RCC 7860 (cell line): Measurements from ENCODE around the gene LSAMP.
A peak's percentile ranks its signal among the peaks of the same experiment; 100 is the strongest.

ENCODE experiments used
- DNase-seq: peaks from one replicate; pipeline ENCODE4 v3.0.0-alpha.2; 2015; ENCODE audit warnings: low spot score
- FAIRE-seq: peaks from 2 replicates; lab custom pipeline; 2012; peaks lifted over from hg19 to GRCh38; lab: Jason Lieb, UNC

Gene LSAMP

DNA sequence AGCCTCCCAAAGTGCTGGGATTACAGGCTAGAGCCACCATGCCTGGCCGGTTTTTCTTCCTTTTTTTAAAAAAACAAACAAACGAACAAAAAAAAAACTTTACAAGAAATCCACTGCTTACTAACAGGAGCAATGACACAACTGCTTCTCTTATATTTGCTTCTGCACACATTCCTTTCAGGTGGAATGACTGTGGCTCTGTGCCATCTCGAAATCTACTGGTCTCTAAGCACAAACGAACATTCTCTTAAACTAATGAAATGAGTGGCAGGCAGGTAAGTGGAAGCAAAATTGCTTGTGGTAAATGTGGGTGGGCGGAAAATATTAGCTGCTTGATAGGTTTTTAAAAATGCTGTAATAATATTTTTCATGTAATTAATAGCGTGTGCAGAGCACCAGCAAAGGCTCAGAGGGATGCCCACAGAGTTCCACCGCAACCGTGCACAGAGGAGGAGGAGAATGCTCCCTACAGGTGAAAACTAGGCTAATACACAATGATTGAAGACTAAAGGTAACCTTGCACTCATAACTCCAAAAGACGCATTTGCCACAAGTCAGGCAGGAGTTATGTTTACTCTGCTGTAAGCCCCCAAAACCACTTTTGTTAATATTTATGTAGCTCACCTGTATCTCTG lies 77.4 kb downstream of the LSAMP start:
- DNase-seq (no peak), FAIRE-seq (no peak)

DNA sequence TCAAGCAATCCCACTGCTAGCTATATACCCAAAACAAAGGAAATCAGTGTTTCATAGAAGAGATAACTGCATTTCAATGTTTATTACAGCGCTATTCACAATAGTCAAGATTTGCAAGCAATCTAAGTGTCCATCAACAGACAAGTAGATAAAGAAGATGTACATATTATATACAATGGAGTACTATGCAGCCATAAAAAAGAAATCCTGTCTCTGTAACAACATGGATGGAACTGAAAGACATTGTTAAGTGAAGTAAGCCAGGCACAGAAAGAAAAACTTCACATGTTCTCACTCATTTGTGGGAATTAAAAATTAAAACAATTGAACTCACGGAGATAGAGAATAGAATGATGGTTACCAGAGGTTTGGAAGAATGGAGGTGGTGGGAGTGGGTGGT lies 89.2 kb downstream of the LSAMP start:
- no peak for FAIRE-seq
- DNase-seq: no peak

DNA sequence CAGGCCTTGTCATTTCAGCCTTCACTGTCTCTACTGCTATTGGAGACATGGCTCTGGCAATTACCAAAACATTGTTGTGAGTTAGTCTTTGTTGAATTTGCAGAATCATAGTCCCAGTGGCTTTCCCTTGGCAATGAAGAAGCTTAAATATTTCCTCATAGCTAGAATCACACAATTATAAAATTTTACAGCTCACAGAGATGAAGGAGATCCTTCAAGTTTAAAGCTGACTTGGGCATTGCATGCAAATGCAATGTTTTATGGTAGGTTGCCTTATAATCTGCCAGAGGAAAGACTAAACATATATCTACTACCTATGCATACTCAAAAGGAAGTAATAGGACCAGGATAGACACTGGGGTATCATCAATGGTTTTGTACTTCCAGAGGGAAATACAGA lies 90.9 kb downstream of the LSAMP start:
- no peak for FAIRE-seq
- DNase-seq: no peak

DNA sequence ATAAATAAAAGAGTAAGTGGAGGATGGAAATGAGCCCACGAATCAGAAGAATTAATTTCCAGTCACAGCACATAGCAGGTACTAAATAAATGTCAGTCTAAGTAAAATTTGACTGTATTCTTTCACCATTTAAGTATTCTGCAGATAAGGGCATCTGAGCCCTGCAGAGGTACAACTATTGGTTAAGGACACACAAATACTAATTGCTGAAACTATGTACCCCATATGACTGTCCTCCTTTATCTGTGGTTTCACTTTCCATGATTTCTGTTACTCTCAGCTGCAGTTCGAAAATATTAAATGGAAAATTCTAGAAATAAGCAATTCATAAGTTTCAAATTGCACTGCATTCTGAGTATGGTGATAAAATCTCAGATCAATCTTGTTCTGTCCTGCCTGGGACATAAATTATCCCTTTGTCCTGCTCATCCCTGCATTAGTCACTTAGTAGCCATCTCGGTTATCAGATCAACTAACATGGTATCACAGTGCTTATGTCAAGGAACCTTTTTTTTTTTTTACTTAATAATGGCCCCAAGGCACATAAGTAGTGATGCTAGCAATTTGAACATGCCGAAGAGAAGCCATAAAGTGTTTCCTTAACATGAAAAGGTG lies 95.1 kb downstream of the LSAMP start:
- FAIRE-seq (no peak), DNase-seq (no peak)

DNA sequence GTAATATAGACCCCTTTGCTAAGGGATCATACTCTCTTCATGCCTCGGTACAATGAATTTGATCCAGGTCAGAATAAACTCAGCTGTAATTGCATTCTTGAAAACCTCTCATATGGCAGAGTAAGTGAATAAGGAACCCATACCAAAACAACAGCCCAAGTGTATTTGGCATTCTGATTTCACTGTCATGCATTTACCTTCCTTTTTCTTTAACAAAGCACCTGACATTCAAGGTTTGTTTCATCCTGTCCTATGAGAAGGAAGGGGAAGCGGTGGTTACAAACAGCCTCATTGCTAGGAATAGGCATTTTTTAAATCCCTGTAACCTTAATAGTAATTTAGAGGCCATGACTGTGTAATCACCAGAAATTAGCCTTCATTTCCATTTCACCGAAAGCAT lies 97.1 kb downstream of the LSAMP start:
- FAIRE-seq (no peak), DNase-seq (no peak)

DNA sequence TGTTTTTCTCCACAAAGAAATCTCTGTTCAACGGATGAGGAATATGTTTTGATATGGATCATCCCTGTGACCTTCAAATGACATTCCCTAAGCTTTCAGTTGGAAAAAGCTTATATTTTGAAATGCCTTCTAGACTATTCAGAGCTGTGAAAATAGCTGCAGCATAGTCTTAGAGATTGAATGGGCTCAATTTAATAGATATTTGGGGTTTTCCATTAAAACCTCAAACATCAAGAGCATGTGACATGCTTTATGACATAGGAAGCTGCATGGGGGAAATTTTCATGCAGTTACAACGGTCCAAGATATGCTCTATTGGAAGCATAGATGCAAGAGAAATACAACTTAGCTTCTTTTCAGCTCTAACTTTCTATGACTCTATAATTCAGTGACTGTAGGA lies 102.8 kb downstream of the LSAMP start:
- DNase-seq (no peak), FAIRE-seq (no peak)

DNA sequence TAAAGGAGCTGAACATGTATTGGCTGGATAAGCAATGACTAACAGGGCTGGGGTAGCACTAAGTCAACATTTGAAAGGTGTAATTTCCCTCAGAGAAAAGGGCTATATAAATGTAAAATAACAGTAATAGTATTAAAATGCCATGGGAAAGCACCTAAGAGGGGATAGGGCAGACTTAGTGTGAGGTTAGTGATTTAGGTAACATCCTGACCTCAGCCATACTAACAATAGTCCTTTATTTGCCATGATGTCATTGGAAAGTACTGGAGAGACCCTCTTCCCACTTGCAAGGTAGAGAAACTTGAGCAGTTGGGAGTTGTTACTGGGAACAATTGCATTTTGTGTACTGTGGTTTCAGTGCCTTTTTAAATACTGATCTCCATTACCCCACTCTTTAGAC lies 103.4 kb downstream of the LSAMP start:
- FAIRE-seq: no peak

DNA sequence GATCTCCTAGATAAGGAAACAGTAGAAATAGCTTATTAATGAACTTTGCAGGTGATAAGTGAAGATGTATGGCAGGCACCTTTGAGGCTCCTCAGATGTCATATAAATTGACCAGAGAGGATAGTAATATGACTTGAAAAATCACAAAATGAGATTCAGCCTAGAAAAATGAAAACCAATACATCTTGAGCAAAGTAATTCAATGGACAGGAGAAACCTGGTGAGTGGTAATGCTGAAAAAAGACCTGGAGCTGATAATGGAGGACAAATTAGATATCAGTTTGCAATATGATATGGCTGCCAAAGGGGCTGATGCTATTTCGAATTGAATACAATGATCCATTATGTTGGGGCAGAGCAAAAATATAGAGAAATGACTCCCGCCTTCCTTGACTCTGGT lies 103.9 kb downstream of the LSAMP start:
- DNase-seq (no peak), FAIRE-seq (no peak)

More for the DNA sequence above, 103.4 kb downstream of the LSAMP start:
- no peak for DNase-seq

DNA sequence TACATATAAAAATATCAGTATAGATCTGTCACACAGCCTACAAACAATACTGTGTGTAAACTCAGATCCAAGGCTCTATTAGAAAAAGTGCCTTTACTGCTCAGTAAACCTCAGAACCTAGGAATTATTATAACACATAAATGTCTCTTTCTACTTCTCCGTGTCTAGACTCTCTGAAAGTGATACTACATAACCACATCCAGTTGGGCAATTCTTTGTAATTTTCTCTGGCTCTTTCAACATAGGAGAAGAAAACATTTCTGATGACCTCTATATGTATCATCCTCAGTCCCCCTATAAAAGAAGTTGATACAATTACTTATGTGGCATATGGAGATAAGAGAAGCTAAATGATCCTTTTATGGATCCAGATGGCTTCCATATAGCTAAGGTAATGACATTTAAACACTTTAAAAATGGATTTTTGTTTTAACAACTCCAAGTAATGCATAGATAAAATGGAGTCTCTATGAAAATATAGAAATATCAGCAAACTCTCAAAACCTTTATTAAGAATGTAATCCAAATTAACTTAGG lies 104.5 kb downstream of the LSAMP start:
- FAIRE-seq: no peak

DNA sequence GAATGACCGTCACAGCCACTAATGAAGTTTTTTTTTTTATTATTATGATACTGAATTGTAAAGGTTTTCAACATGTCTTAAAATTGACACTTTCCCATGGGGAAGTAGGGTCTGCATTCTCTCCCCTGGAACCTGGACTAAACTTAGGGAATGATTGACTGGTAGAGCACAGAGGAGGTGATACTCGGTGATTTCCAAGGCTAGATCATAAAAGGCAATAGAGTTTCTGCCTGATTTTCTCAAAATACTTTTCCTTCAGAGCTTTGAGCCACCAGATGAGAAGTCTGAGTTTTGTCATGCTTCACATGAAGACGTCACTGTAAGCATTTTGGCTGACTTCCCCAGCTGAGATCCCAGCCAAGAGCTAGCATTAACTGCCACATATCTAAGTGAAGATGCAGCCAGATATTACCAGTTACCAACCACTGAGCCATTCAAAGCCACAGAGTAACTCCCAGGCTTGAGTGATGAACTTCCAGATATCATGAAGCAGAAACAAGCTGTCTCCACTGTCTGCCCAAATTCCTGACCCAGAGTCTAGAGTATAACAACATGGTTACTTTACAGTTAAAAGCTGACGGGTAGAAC lies 105.8 kb downstream of the LSAMP start:
- FAIRE-seq (no peak), DNase-seq (no peak)

More for the DNA sequence above, 104.5 kb downstream of the LSAMP start:
- DNase-seq: no peak

DNA sequence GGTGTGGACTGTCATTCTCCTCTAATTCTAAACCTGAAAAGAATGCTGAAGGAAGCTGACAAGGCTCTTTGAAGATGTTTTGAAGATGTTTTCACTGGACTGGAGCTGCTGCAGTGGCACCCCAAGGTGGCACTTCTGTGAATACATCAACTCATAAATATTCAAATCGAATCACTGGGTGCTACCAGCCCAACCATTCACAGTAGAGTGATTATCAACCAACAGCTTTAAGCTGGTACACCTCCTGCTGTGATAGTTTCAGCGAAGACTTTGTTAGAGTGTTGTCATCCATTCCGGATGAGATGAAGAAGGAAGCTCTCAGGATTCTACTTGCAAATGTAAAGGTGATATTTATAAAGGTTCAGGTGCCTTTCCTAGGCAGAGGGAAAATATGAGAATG lies 106.6 kb downstream of the LSAMP start:
- FAIRE-seq: no peak
- DNase-seq: no peak

DNA sequence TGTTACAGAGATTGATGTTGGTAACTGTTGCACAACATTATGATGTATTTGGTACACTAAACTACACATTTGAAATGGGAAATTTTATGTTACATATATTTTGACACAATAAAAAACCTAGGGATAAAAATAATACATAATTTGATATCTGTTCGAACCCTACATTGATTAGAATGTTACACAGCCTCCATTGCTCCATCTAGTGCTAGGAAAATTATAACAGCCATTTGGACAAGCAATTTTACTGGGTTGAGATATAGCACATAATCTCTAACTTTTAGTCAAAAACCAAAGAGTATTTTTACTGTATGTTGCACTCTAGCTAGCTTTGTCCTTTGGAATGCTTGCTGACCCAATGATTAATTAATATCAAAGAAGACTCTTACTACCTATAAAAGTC lies 108.1 kb downstream of the LSAMP start:
- no peak for DNase-seq
- peak; percentile 27 for FAIRE-seq

DNA sequence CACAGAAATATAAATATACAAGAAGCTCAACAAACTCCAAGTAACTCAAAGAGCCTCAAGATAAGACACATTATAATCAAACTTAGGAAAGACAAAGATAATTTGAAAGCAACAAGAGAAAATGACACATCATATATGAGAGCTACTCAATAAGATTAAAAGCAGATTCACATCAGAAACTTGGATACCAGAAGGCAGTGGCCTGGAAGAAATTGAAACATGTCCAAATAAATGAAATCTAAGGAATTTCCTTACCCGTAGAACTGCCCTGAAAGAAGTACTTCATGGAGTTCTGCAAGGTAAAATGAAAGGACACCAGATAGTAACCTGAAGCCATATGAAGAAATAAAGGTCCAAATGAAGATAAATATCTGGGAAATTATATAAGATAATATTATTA lies 113.9 kb downstream of the LSAMP start:
- FAIRE-seq: no peak
- no peak for DNase-seq

DNA sequence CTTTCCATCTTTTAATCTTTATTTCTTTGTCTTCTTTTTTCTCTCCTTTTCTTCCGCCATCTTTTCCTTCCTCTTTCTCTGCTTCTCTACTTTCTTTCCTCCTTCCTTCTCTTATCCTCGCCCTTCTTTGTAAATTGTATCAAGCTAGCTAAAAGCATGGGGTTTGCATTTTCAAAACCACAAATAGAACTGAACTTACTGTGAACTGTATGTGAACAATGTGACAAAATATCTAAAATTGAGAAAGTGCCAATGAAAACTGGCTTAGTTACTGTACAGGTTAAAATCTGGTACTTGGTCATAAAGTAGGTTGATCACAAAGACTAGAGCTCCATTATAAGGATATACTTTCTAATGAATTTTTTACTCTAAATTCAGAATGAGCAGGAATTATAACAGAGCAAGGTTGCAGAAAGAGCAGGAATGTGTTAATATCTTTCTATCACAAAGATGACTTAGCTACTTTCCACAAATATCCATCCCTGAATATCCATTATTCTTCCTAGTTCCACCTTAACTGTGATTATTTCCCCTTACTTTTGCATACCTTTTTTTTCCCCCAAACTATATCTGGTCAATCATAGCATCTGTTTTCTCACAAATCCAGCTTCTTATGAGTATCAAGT lies 122.4 kb downstream of the LSAMP start:
- FAIRE-seq (no peak), DNase-seq (no peak)

DNA sequence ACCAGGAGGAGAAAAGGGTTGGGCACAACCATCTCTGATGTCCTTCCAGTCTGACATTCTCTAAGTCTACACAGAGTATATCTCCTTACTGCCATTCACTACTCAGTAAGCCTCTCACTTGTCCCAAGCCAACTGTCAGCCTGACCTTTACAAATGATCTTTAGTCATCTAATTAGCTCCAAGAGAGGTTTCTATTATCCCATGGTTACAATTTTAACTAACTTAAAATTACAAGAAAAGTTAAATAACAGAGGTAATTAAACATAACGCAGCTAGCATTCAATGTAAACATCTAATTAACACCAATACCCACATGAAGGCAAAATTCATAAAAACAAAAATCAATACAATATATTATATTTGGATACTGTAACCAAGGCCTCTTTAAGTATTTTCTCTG lies 126.9 kb downstream of the LSAMP start:
- FAIRE-seq (no peak), DNase-seq (no peak)

DNA sequence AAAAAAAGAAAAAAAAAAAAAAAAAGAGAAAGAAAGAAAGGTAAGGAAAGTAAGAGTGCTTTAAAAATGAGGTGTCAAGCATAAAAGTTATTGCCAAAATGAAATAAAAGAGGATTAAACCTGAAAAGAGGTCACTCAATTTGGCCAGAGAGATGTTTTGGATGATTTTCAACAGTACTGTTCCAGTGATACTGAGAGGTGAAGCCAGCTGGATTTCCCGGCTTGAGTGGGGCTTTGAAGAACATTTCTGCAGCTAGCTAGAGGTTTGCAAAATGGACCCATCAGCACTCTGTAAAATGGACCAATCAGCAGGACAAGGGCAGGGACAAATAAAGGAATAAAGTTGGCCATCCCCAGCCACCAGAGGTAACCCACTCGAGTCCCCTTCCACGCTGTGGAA lies 128.5 kb downstream of the LSAMP start:
- FAIRE-seq (no peak), DNase-seq (no peak)

DNA sequence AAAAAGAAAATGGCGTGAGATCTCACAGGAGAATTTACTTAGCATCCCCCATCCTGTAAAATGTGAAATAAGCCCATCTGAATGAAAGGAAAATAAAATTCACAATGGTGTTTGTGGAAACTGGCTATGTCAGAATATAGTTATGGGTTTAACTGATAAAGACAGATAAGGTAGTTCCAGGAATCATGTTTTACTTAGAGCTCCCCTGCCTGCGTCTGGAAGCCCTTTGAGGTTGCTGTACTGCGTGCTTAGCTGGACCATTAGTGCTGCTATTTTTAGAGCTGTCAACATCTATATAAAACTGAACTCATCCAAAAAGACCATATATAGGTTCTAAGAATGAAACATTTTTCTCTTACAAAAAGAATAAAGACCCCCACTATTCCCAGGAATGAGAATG lies 130.8 kb downstream of the LSAMP start:
- FAIRE-seq: no peak
- no peak for DNase-seq

DNA sequence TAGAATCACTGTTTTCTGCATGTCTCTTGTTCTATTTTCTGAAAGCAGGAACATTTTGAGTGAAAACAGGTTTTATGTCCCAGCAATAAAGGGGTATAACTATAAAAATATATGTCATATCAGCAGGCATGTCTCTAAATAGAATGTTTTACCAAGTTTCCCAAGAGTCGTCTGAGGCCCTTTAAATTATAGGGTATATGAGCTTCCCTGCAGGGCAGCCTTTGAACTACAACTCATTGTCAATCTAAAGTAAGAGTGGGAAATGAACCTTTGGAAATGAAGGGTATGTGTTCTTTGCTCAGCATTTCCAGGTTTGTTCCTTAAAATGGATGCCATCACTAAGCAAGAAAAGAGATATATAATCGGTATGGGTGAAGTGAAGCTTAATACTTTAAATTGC lies 138.6 kb downstream of the LSAMP start:
- DNase-seq: no peak

DNA sequence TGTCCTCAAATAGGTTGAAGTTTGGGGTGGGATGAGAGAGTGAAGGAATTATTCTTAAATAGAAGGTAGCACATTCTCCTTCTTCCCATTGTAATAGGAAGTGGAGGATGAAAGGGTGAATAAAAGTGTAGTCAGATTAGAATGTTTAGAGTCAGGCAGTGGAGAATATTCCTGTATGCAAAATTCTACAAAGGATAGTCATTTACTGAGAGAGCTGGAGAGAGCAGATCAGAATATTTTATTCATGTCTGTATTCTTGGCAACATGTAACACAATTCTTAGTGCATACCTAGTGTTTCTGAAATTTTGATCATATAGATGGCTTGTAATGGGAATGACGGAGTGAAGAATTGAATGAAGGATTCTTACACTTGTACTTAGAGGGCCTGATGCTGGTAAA lies 139.1 kb downstream of the LSAMP start:
- no peak for FAIRE-seq
- no peak for DNase-seq

More for the DNA sequence above, 138.6 kb downstream of the LSAMP start:
- no peak for FAIRE-seq

DNA sequence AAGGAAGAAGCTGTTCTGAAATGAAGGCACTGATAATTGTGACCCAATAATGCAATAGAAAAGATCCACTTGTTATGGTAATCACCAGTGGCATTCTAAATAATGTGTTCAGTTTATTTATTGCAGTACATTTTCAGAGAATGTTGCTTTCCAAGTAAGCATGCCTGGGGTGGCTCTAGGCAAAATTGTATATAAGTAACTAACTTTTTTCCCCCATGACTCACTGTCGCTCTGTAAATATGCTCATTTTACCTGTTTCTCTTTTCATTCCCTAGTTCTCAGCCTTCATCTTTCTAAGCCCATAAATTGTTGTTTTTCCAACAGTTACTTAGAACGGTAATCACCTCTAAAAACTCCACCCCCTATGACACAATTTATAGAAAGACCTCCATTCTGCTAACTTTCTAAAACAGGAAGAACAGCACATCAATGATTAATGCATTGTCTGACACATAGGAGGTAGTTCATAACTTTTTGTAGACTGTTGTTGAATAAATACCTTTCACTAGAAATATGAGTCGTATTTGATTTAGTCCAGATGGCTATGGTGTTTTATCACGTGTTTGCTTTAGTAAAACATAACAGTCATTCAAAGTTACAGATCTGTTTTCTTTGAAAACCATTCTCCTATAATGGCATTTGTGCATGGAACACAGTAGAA lies 143.1 kb downstream of the LSAMP start:
- FAIRE-seq (no peak), DNase-seq (no peak)

DNA sequence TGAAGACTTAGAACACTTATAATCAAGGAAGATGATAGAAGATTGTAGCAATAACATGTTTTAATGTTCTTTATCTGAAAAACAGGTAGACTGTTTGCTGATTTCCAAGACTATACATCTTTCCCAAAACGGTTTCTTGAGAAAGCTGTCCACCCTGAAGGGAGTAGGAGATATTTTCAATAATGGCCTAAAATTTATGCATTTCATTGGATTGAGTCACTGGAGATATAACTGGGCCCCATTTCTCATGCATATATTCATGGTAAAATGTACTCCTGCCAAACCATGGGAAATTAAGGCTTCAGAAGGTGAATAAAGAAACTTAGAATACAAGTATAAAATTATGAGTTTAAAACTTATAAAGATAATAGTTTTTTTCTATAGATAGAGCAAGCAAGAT lies 143.9 kb downstream of the LSAMP start:
- DNase-seq (no peak), FAIRE-seq (no peak)
